HepG2 (cell line): Measurements from ENCODE around the gene RHBDL3. TPM values are rescaled to one million over a fixed set of nuclear protein-coding genes. Genes with fewer than 3 reads are reported as not detected.

ENCODE experiments used
- FOXC1 ChIP-seq: sonication (generic); formaldehyde crosslinking; IDR thresholded peaks from 2 replicates; pipeline ENCODE4 v1.8.0; 2022; ENCODE audit warnings: mild to moderate bottlenecking, missing genetic modification reagents, borderline replicate concordance
- HNRNPL ChIP-seq: fragments of 200-400 bp; formaldehyde crosslinking; IDR thresholded peaks from 2 replicates; pipeline ENCODE4 v1.6.1; 2017; ENCODE audit warnings: mild to moderate bottlenecking, low read depth, low read length
- KLF16 ChIP-seq, 2 experiments: sonication (generic) in 1 of 2; formaldehyde crosslinking in 1 of 2; IDR thresholded peaks; 2 replicates each; pipeline versions ENCODE4 v1.6.1 to v1.8.0; 2016 to 2023; ENCODE audit warnings: missing genetic modification reagents in 2 of 2, missing compliant biosample characterization in 1 of 2
- MED1 ChIP-seq: sonication (generic); formaldehyde crosslinking; IDR thresholded peaks from 2 replicates; pipeline ENCODE4 v1.4.0; 2020; ENCODE audit warnings: missing genetic modification reagents
- RAD21 ChIP-seq: fragments of 450-650 bp; formaldehyde crosslinking; IDR thresholded peaks from 2 replicates; pipeline ENCODE4 v1.5.0; 2020; ENCODE audit warnings: mild to moderate bottlenecking
- SIN3A ChIP-seq: IDR thresholded peaks from 2 replicates; pipeline ENCODE4 v1.6.1; 2011; ENCODE audit warnings: low read depth, mild to moderate bottlenecking, control low read depth, low read length, borderline replicate concordance
- SPEN ChIP-seq: sonication (generic); formaldehyde crosslinking; IDR thresholded peaks from 2 replicates; pipeline ENCODE4 v1.5.1; 2020; ENCODE audit warnings: low read depth, mild to moderate bottlenecking, missing genetic modification reagents
- TARDBP ChIP-seq: sonication (generic); formaldehyde crosslinking; IDR thresholded peaks from 2 replicates; pipeline ENCODE4 v1.8.0; 2022; ENCODE audit warnings: mild to moderate bottlenecking, missing genetic modification reagents
- ZNF326 ChIP-seq: sonication (generic); formaldehyde crosslinking; IDR thresholded peaks from 2 replicates; pipeline ENCODE4 v1.4.0; 2020; ENCODE audit warnings: missing genetic modification reagents, borderline replicate concordance
- ZNF552 ChIP-seq: sonication (generic); formaldehyde crosslinking; IDR thresholded peaks from 2 replicates; pipeline ENCODE4 v1.9.0; 2022; ENCODE audit warnings: missing genetic modification reagents, mild to moderate bottlenecking, borderline replicate concordance
- ZNF567 ChIP-seq: sonication (generic); formaldehyde crosslinking; IDR thresholded peaks from 2 replicates; pipeline ENCODE4 v1.8.1; 2023; ENCODE audit warnings: mild to moderate bottlenecking, missing genetic modification reagents, borderline replicate concordance
- ZNF570 ChIP-seq: sonication (generic); formaldehyde crosslinking; IDR thresholded peaks from 2 replicates; pipeline ENCODE4 v1.4.0; 2020; ENCODE audit warnings: mild to moderate bottlenecking, missing genetic modification reagents, borderline replicate concordance
- polyA plus RNA-seq, 8 experiments: library from polyadenylated mRNA; depleted of rRNA in 3 of 8; stranded (reverse) in 7 of 8; unstranded in 1 of 8; fragments of >200 nt; fragmentation: Illumina TruSeq in 4 of 8; extraction: Trizol in 4 of 8; gene quantifications; 2 replicates each; pipeline versions ENCODE4 v1.2.1 to v1.2.3, GENCODE V29; 2011 to 2016; ENCODE audit warnings: low read depth in 4 of 8, missing spikeins in 1 of 8, mixed read lengths in 1 of 8; ENCODE audit not compliant: insufficient read depth in 1 of 8
- total RNA-seq, 5 experiments: library from RNA; depleted of rRNA; stranded (reverse); fragments of >200 nt; fragmentation: Illumina TruSeq; extraction: Trizol; gene quantifications; 2 replicates each; pipeline ENCODE4 v1.2.3, GENCODE V29; 2016; ENCODE audit warnings: low read depth in 1 of 5
- TF ChIP-seq, protein P1 (sequence below): IDR thresholded peaks from 2 replicates; pipeline ENCODE4 v1.6.1; 2018; ENCODE audit warnings: missing genetic modification reagents, mild to moderate bottlenecking, missing compliant biosample characterization
- TF ChIP-seq, protein P2 (sequence below): sonication (generic); formaldehyde crosslinking; IDR thresholded peaks from 2 replicates; pipeline ENCODE4 v1.4.0; 2020; ENCODE audit warnings: missing genetic modification reagents, low read depth, mild to moderate bottlenecking, borderline replicate concordance
- TF ChIP-seq, protein P3 (sequence below): sonication (generic); formaldehyde crosslinking; IDR thresholded peaks from 2 replicates; pipeline ENCODE4 v1.5.0; 2020; ENCODE audit warnings: mild to moderate bottlenecking, low read depth, missing genetic modification reagents, borderline replicate concordance
- TF ChIP-seq, protein P4 (sequence below): sonication (generic); formaldehyde crosslinking; IDR thresholded peaks from 2 replicates; pipeline ENCODE4 v1.4.0; 2020; ENCODE audit warnings: mild to moderate bottlenecking, missing genetic modification reagents
- TF ChIP-seq, protein P5 (sequence below): sonication (generic); formaldehyde crosslinking; IDR thresholded peaks from 2 replicates; pipeline ENCODE4 v1.4.0; 2020; ENCODE audit warnings: missing genetic modification reagents; ENCODE audit errors: not compliant biosample characterization
- TF ChIP-seq, protein P6 (sequence below): sonication (generic); formaldehyde crosslinking; IDR thresholded peaks from 2 replicates; pipeline ENCODE4 v1.4.0; 2020; ENCODE audit warnings: mild to moderate bottlenecking, missing genetic modification reagents

Gene RHBDL3
- total and polyA plus RNA-seq, 2 of the 13 experiments (the other 11 are each of a cell fraction or from before 2014, with no cell fraction given) = 0.09 TPM; not detected in 1

DNA sequence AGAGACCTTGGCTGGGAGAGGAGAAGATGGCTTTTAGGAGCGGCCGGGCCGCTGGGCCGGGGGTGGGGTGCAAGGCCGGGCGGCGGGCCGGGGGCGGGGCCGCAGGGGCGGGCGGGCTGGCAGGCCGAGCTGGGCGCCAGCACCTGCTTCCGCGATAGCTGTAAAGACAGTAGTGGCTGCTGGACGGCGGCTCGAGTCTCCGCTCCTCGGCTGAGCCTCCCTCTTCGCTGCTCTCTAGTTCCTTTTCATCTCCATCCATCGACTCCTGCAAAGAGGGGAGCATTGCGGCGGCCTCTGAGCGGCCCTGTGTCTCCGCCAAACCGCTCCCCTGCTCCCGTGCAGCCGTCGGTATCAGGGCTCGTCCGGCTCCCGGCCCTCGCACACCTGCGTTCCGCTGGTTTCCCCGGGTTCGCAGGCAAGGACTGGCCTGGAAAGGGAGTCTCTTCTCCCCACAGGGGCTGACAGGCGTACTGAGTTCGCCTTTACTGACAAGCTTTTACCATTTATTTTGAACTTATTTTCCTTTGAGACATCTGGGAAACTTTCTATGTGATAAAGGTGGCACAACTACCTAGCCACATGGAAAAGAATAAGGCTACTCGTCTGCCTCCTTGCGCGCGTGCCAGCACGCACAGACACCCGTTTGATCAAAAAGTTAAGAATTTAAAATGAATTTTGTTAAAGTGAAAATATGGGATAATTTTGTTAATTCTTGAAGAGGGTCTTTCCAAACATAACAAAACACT is 76.4 kb downstream of the RHBDL3 start, which contains the start of gene C17orf75 (continued):
- TF ChIP-seq, protein P1, sequence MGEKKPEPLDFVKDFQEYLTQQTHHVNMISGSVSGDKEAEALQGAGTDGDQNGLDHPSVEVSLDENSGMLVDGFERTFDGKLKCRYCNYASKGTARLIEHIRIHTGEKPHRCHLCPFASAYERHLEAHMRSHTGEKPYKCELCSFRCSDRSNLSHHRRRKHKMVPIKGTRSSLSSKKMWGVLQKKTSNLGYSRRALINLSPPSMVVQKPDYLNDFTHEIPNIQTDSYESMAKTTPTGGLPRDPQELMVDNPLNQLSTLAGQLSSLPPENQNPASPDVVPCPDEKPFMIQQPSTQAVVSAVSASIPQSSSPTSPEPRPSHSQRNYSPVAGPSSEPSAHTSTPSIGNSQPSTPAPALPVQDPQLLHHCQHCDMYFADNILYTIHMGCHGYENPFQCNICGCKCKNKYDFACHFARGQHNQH (CRISPR knock-in tag) = peak; percentile 82; the same call in 1 of the 2 replicates
- TF ChIP-seq RAD21 (CRISPR knock-in tag) (peak; percentile 57; the same call in 1 of the 2 replicates), ZNF567 (CRISPR knock-in tag) (no peak), KLF16 (CRISPR knock-in tag; IDR thresholded peaks at IDR 0.05) (peak in 1 of 2 experiments; percentile 95; a peak in 2 of 4 replicates), ZNF326 (0 out of 2 replicates have a peak, but pooled peaks have one; percentile 50), ZNF552 (CRISPR knock-in tag) (peak; percentile 96; the same call in 1 of the 2 replicates), SIN3A (peak; percentile 69; the same call in 1 of the 2 replicates), FOXC1 (CRISPR knock-in tag) (peak; percentile 70), SPEN (CRISPR knock-in tag) (peak; percentile 83; the same call in 1 of the 2 replicates), ZNF570 (no peak), MED1 (CRISPR knock-in tag) (peak; percentile 83), HNRNPL (peak; percentile 65; the same call in 1 of the 2 replicates), TARDBP (CRISPR knock-in tag) (peak; percentile 95)
- TF ChIP-seq, protein P2, sequence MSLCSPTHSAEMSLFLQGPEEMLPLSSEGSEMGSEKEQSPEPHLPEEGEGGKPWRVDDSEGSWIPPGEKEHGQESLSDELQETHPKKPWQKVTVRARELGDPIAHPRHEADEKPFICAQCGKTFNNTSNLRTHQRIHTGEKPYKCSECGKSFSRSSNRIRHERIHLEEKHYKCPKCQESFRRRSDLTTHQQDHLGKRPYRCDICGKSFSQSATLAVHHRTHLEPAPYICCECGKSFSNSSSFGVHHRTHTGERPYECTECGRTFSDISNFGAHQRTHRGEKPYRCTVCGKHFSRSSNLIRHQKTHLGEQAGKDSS = peak; percentile 72; the same call in 1 of the 2 replicates
- TF ChIP-seq, protein P3, sequence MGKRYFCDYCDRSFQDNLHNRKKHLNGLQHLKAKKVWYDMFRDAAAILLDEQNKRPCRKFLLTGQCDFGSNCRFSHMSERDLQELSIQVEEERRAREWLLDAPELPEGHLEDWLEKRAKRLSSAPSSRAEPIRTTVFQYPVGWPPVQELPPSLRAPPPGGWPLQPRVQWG (CRISPR knock-in tag) = no peak
- TF ChIP-seq, protein P4, sequence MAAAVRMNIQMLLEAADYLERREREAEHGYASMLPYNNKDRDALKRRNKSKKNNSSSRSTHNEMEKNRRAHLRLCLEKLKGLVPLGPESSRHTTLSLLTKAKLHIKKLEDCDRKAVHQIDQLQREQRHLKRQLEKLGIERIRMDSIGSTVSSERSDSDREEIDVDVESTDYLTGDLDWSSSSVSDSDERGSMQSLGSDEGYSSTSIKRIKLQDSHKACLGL (CRISPR knock-in tag) = peak; percentile 84; the same call in 1 of the 2 replicates
- TF ChIP-seq, protein P5, sequence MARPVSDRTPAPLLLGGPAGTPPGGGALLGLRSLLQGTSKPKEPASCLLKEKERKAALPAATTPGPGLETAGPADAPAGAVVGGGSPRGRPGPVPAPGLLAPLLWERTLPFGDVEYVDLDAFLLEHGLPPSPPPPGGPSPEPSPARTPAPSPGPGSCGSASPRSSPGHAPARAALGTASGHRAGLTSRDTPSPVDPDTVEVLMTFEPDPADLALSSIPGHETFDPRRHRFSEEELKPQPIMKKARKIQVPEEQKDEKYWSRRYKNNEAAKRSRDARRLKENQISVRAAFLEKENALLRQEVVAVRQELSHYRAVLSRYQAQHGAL (CRISPR knock-in tag) = no peak
- TF ChIP-seq, protein P6, sequence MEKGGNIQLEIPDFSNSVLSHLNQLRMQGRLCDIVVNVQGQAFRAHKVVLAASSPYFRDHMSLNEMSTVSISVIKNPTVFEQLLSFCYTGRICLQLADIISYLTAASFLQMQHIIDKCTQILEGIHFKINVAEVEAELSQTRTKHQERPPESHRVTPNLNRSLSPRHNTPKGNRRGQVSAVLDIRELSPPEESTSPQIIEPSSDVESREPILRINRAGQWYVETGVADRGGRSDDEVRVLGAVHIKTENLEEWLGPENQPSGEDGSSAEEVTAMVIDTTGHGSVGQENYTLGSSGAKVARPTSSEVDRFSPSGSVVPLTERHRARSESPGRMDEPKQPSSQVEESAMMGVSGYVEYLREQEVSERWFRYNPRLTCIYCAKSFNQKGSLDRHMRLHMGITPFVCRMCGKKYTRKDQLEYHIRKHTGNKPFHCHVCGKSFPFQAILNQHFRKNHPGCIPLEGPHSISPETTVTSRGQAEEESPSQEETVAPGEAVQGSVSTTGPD = no peak
